GM21737 (cell line): ENCODE measurements around the gene EFEMP2.

Experiments used
- ATAC-seq: cut with Tn5 transposase; IDR thresholded peaks from one replicate; pipeline ENCODE4 v1.9.1; 2021; ENCODE audit warnings: mild to moderate bottlenecking, moderate library complexity; ENCODE audit not compliant: unreplicated experiment

The EFEMP2 gene

GRCh38 chr11:65885808-65886536 lies 13.4 kb upstream of the EFEMP2 start:
- ATAC-seq, result no peak

DNA sequence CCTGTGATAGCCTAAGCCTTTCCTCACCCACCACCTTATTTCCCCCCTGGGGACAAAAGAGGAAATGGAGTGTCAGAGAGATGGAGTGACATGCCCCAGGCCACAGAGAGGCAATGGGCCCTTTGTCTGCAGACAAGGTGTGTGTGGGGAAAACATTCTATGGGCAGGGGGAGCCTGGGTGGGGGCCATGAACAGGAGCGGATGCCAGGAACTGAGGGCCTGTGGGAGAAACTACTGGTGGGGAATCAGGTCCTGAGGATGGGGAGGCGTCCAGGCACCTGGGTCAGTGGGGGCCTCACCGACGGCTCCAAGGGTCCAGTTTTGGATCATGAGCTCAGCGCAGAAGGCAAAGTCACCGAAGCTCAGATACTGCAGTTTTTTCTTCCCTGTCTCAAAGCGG lies 12.6 kb upstream of the EFEMP2 start:
- no peak for ATAC-seq

DNA sequence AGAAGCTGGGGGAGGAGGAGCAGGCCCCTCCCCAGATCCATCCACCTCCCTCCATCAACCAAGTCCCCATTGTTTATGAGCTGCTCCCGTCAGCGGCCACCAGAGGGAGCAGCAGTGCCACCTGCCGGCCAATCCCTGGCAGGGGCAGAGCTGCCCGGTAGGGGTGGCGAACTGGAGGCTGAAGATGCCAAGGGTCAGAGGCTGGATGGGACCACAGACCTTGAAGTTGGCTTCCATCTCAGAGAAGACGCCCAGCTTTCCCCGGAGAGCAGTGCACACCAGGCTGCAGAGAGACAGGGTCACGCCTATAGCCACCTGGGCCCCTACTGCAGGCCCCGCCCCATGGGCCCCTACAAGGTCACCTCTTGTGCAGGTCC lies 12.1 kb upstream of the EFEMP2 start:
- no peak for ATAC-seq

GRCh38 chr11:65883786-65884715 lies 11.5 kb upstream of the EFEMP2 start:
- ATAC-seq, result no peak

GRCh38 chr11:65883058-65883761 lies 10.6 kb upstream of the EFEMP2 start:
- no peak for ATAC-seq

DNA sequence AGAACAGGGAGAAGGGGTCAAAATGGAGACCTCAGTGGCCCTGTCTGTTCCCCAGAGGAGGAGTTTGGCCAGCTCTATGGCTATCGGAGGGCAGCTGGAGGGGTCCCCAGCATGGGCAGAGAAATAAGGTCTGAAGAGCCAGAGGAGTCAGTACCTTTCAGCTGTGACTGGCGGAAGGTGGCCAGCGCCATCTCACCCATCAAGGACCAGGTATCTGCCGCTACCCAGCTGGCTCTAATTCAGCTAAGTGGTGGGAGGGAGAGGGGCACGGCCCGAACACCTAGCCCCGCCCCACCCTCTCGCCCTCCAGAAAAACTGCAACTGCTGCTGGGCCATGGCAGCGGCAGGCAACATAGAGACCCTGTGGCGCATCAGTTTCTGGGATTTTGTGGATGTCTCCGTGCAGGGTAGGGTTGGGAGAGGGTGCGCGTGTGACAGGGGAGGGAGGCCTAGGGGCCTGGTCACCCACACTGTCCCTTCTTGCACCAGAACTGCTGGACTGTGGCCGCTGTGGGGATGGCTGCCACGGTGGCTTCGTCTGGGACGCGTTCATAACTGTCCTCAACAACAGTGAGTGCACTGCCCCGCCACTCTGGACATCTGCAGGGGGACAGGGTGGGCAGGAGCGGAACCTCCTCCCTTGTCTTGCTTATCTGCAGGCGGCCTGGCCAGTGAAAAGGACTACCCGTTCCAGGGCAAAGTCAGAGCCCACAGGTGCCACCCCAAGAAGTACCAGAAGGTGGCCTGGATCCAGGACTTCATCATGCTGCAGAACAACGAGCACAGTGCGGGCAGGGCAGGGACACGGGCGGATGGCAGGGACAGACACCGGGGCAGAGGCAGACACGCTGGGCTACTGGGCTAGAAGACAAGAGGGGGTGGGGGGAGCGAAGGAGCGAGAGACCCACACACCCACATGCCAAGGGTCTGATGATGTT lies 9.8 kb upstream of the EFEMP2 start:
- no peak for ATAC-seq

DNA sequence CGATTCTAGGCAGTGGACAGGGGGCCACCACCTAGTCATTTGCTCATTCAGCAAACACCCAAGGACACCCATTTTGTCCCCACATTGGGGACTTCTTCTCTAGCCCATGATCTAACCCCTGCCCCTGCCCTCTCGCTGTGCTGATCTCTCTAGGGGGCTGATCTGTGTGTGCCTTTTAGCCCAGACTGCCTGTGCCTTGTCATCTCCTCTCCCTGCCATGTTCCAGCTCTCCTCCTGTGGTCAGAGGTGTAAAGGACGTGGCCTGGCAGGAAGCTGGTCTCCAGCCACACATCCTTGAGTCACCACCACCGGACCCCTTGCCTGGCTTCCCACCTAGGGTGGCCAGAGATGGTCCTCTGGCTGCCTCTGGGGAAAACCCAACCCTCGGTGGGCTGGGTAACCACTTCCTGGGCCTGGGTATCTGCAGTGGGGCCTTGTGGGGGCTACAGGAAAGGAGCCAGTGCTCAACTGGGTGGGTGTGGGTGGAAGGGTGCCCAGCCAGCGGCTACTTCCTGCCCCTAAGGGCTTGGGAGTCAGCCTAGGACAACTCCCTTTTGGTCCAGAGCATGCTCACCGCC lies 8.3 kb upstream of the EFEMP2 start:
- no peak for ATAC-seq

GRCh38 chr11:65880027-65880426 lies 7.4 kb upstream of the EFEMP2 start:
- no peak for ATAC-seq

GRCh38 chr11:65879617-65880016 lies 7.0 kb upstream of the EFEMP2 start, which contains the start of gene CTSW:
Gene CTSW, plus strand, starts transcription at chr11:65879837. Its CDS starts 18 bp downstream, at chr11:65879855.
- ATAC-seq, result no peak

DNA sequence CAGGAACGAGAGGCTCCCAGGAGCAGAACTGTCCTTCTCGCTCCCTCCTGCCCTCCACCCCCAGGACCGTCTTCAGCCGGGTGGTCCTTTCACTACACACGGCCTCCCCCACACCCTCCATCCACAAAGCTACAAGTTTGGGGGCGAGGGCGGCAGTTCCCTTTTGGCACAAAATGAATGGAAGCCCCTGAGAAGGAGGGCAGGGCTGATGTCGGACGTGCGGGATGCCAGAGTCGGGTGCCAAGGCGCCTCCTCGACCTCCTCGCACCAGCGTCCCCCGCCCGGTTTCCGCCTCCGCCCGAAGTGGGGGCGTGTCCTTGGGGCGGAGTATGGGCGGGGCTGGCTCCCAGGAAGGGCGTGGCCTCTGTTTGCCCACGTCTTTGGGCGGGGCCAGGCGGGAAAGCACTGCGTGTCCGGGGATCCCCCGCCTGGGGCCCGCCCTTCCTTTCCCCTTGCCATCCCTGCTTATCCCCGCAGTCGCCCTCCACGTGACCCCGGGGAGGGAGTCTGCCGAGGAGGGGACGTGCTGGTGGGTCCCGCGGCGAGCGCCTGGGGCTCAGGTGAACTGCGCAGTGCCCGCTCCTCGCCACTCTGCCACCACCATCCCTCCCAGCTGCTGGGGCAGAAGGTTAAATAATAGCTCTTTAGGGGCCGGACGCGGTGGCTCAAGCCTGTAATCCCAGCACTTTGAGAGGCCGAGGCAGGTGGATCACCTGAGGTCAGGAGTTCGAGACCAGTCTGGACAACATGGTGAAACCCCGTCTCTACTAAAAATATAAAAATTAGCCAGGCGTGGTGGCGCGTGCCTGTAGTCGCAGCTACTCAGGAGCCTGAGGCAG lies 937 bp upstream of the EFEMP2 start:
- peak; percentile 69 for ATAC-seq

GRCh38 chr11:65871811-65872548 lies 620 bp downstream of the EFEMP2 start:
- no peak for ATAC-seq

DNA sequence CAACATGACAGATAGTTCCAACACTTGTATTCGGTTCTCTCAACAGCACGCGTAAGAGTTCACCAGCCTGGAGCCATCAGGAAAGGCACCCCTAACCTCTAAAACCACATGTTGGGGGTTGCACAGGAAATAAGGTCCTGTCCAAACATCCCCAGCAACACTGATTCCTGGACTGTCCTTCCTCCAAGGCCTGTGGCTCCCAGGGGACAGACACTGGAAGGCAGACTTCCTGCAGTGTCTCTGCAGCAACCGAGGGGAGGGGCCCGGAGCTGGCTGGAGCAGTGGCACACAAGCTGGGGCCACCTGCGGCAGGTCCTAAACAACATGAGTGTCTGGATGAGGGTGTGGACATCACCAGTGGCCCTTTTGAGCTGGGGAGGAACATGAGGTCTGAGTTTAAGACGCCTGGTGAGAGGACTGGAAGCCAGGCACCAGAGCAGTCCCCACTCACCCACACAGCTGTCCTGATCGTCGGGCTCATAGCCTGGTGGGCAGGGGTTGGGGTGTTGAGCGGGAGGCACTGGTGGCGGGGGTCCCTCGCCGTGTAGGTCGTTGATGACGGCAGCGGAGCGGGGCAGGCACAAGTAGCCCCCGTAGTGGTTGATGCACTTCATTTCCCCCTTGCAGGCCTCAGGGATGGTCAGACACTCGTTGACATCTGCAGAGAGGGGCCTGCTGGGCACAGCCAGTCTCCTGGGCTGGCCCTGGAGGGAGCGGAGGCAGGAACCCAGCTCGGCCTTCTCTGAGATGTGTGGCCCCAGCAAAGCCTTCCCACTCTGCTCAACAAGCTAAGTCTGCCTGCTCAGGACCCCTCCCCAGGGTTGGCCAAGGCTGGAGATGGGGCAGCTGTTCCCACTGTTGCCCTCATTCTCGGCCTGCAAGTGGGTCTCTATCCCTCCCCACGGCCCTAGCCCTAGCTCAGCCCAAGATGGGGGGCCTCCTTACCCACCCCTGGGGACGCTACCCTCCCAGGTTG lies 1.6 kb downstream of the EFEMP2 start:
- ATAC-seq, result no peak

GRCh38 chr11:65870307-65870658 lies 2.3 kb downstream of the EFEMP2 start:
- no peak for ATAC-seq

DNA sequence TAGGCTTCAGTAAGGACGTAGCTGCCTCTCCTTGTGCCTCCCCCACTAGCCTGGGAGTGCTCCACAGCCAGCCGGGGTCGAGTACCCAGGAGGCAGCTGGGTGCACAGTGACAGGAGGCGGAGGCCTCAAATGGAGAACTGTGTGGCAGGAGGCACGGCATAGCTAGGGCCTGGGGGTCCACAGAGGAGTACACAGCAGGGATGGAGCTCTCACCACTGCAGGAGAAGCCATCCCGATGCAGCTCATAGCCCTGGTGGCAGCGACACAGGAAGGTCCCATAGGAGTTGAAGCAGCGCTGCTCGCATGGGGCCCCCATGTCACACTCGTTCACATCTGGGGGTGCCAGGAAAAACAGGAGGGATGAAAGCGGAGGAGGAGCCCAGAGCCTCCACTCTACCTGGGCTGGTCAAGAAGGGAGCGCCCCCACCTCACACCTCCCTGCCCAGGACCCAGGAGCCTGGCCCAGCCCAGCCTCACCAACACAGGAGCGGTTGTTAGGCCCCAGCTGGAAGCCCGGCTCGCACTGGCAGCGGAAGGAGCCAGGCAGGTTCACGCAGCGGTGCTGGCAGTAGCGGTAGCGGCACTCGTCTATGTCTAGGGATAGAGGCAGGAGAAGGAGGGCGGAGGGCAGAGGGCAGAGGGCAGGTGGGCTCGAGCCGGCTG lies 2.8 kb downstream of the EFEMP2 start:
- ATAC-seq, result no peak

DNA sequence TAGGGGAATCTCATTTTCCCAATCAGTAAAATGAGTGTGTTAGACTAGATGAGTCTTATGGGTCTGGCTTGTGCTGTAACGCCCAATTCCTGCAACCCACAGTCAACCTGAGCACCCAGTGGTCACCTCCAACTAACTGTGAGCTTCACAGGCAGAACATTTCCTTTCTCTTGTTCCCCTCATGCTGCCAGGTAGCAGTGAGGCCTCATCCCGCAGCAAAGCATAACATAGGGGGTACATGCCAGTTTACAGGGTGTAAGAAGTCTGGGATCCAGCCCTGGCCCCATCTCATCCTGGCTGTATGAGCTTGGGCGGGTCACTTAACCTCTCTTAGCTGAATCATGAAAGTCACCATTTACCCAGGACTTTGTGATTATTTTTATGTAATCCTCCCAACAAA lies 3.7 kb downstream of the EFEMP2 start:
- ATAC-seq, result no peak

GRCh38 chr11:65868076-65868667 lies 4.4 kb downstream of the EFEMP2 start:
- no peak for ATAC-seq
